CD1c-positive myeloid dendritic cell (primary cell): ENCODE data around the gene FAM216B.

ENCODE experiments used
- DNase-seq: peaks from one replicate; pipeline ENCODE4 v3.0.0-alpha.2; 2016; ENCODE audit errors: extremely low spot score

The FAM216B gene

GRCh38 chr13:42780044-42780443 lies 1.3 kb upstream of the FAM216B start:
- no peak for DNase-seq

GRCh38 chr13:42786715-42787114 lies 5.3 kb downstream of the FAM216B start:
- DNase-seq: no peak

GRCh38 chr13:42788601-42789000 lies 7.2 kb downstream of the FAM216B start:
- DNase-seq: no peak

GRCh38 chr13:42792154-42792553 lies 10.8 kb downstream of the FAM216B start:
- no peak for DNase-seq

- DNase-seq: no peak
Measured at GRCh38 chr13:42794577-42795275, 13.3 kb downstream of the FAM216B start.

GRCh38 chr13:42795666-42796065 lies 14.3 kb downstream of the FAM216B start:
- no peak for DNase-seq

GRCh38 chr13:42796747-42797356 lies 15.5 kb downstream of the FAM216B start:
- DNase-seq: no peak

- no peak for DNase-seq
Measured at GRCh38 chr13:42798118-42798517, 16.7 kb downstream of the FAM216B start.

- DNase-seq: no peak
Measured at GRCh38 chr13:42800109-42800643, 18.8 kb downstream of the FAM216B start.

GRCh38 chr13:42803563-42804204 lies 22.3 kb downstream of the FAM216B start:
- DNase-seq: no peak

GRCh38 chr13:42804244-42804874 lies 23.0 kb downstream of the FAM216B start:
- DNase-seq: peak; percentile 7

- no peak for DNase-seq
Measured at GRCh38 chr13:42807241-42807640, 25.9 kb downstream of the FAM216B start.

GRCh38 chr13:42807866-42808265 lies 26.5 kb downstream of the FAM216B start:
- DNase-seq: no peak

- no peak for DNase-seq
Measured at GRCh38 chr13:42808341-42808940, 27.1 kb downstream of the FAM216B start.

- DNase-seq: no peak
Measured at GRCh38 chr13:42812316-42812715, 30.9 kb downstream of the FAM216B start.

- DNase-seq: no peak
Measured at GRCh38 chr13:42814868-42815267, 33.5 kb downstream of the FAM216B start.

- DNase-seq: no peak
Measured at GRCh38 chr13:42815681-42816080, 34.3 kb downstream of the FAM216B start.

GRCh38 chr13:42816538-42816937 lies 35.2 kb downstream of the FAM216B start:
- no peak for DNase-seq

GRCh38 chr13:42819687-42820086 lies 38.3 kb downstream of the FAM216B start:
- DNase-seq: peak; percentile 15

- no peak for DNase-seq
Measured at GRCh38 chr13:42820451-42820850, 39.1 kb downstream of the FAM216B start.

GRCh38 chr13:42821437-42821836 lies 40.1 kb downstream of the FAM216B start:
- no peak for DNase-seq
